ENCODE measurements around the gene STK11. TPM values are rescaled to one million over a fixed set of nuclear protein-coding genes. Genes with fewer than 3 reads are reported as not detected.

The STK11 gene
- total RNA-seq, 1 donor from 2014 or later = 64.8 TPM

DNA sequence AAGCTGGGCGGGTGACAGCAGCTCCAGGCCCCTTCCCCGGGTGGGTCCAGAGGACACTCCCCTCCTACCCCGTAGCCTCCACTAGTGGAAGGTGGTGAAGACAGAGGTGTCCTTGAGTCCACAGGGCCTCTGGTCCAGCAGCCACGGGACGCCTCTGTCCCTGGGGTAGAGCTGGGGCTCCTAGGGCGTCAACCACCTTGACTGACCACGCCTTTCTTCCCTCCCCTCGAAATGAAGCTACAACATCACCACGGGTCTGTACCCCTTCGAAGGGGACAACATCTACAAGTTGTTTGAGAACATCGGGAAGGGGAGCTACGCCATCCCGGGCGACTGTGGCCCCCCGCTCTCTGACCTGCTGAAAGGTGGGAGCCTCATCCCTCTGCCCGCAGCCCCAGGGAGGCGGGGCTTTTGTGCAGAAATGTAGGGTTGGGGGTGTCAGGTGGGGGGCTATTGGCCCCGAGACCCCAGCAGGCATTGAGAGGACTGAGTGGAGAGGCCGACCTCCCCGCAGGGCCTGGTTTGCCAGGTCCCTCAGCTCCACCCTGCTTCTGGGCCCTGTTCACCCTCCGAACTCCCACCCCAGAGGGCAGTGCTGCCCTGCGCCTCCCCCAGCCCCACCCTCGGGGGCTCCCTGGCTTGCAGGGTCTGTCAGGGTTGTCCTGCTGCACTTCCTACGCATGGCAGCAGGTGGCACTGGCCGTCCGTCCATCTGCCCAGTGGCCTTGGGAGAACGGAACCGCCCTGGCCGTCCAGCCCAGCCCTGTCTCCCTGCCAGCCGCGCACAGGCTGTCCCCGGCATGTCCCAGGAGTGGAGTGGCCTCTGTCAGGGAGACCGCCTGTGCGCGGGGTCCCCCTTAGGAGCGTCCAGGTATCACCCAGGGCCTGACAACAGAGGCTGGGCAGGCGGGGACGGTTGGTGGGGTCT, 15.7 kb downstream of the STK11 start:
- Mint-ChIP-seq H3K27ac (no peak overlapping the region), H3K27me3 (no peaks in the 10 kb centered on the region), H3K36me3 (no peaks in the 10 kb centered on the region), H3K9me3 (no peaks in the 10 kb centered on the region), H3K4me3 (no peak overlapping the region), H3K4me1 (ENCODE audit: unreplicated experiment) (no peaks in the 10 kb centered on the region)
- DNase-seq (ENCODE audit: extremely low spot score, unreplicated experiment) = no peak
- peak; percentile 75 for TF ChIP-seq CTCF (conservative IDR thresholded peaks at IDR 0.05)

DNA sequence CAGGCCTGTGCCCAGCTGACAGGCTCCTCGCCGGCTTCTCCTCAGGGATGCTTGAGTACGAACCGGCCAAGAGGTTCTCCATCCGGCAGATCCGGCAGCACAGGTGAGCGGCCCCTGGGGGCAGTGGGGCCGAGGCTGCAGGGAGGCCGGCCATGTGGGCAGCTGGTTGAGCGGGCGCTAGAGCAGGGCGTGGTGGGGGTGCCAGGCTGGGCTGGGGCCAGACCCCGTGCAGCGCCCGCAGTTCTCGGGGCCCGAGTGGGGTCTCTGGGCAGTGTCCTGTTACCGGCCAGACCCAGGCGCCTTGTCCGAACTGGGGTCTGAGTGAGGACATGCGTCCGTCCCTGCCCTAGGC, 16.3 kb downstream of the STK11 start:
- Mint-ChIP-seq H3K27ac (no peak overlapping the region), H3K4me3 (no peak overlapping the region), H3K4me1 (ENCODE audit: unreplicated experiment) (no peaks in the 10 kb centered on the region), H3K36me3 (no peaks in the 10 kb centered on the region), H3K27me3 (no peaks in the 10 kb centered on the region), H3K9me3 (no peaks in the 10 kb centered on the region)
- no peak for DNase-seq (ENCODE audit: extremely low spot score, unreplicated experiment)
- no peak for TF ChIP-seq CTCF (conservative IDR thresholded peaks at IDR 0.05)

- H3K36me3 Mint-ChIP-seq = no peaks in the 10 kb centered on the region
- no peak for DNase-seq (ENCODE audit: extremely low spot score, unreplicated experiment)
- no peak for TF ChIP-seq CTCF (conservative IDR thresholded peaks at IDR 0.05)
- no peak overlapping the region for H3K27ac Mint-ChIP-seq
- H3K4me1 Mint-ChIP-seq (ENCODE audit: unreplicated experiment) = no peaks in the 10 kb centered on the region
- H3K4me3 Mint-ChIP-seq = no peak overlapping the region
- no peaks in the 10 kb centered on the region for H3K9me3 Mint-ChIP-seq
- no peaks in the 10 kb centered on the region for H3K27me3 Mint-ChIP-seq
Measured at GRCh38 chr19:1222394-1222793, 16.8 kb downstream of the STK11 start.

- H3K36me3 Mint-ChIP-seq = no peaks in the 10 kb centered on the region
- no peaks in the 10 kb centered on the region for H3K4me1 Mint-ChIP-seq (ENCODE audit: unreplicated experiment)
- H3K9me3 Mint-ChIP-seq = no peaks in the 10 kb centered on the region
- no peak overlapping the region for H3K4me3 Mint-ChIP-seq
- H3K27me3 Mint-ChIP-seq = no peaks in the 10 kb centered on the region
- peak; percentile 66 for TF ChIP-seq CTCF (conservative IDR thresholded peaks at IDR 0.05)
- no peak for DNase-seq (ENCODE audit: extremely low spot score, unreplicated experiment)
- H3K27ac Mint-ChIP-seq = no peak overlapping the region
Measured at GRCh38 chr19:1223018-1223855, 17.7 kb downstream of the STK11 start.

GRCh38 chr19:1224047-1224825, 18.7 kb downstream of the STK11 start:
- DNase-seq (ENCODE audit: extremely low spot score, unreplicated experiment) = no peak
- H3K4me1 Mint-ChIP-seq (ENCODE audit: unreplicated experiment) = no peaks in the 10 kb centered on the region
- no peaks in the 10 kb centered on the region for H3K9me3 Mint-ChIP-seq
- H3K27ac Mint-ChIP-seq = no peak overlapping the region
- no peak overlapping the region for H3K4me3 Mint-ChIP-seq
- no peak for TF ChIP-seq CTCF (conservative IDR thresholded peaks at IDR 0.05)
- no peaks in the 10 kb centered on the region for H3K36me3 Mint-ChIP-seq
- H3K27me3 Mint-ChIP-seq = no peaks in the 10 kb centered on the region

Data from type B pancreatic cell (in vitro differentiated cells).